ENCODE results near the gene KCNT1.

Gene KCNT1

DNA sequence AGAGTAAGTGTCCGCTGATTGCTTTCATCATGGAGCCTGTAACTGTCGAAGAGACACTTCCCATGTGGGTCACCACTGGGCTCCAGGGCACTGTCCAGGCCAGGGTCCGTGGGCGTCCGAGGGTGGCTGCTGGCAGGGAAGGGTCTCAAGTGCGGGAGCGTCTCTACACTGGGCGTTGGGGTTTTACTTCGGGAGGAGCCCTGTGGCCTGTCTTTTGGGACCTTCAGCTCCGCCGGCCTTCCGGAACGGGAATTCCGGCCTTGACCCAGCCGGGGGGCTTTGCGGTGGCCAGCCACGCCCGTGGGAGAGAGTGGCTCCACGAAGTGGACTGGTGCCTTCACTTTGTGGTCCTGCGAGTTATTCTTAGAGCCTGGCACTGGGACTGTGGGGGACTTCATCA is 119.1 kb downstream of the KCNT1 start:
- DNase-seq (ENCODE audit: low spot score) = no peak

- DNase-seq (ENCODE audit: low spot score) = no peak
These were observed 119.9 kb downstream of the KCNT1 start for GRCh38 chr9:135821733-135822373.

- DNase-seq (ENCODE audit: low spot score) = no peak
These were observed 120.4 kb downstream of the KCNT1 start for GRCh38 chr9:135822374-135822755.

DNA sequence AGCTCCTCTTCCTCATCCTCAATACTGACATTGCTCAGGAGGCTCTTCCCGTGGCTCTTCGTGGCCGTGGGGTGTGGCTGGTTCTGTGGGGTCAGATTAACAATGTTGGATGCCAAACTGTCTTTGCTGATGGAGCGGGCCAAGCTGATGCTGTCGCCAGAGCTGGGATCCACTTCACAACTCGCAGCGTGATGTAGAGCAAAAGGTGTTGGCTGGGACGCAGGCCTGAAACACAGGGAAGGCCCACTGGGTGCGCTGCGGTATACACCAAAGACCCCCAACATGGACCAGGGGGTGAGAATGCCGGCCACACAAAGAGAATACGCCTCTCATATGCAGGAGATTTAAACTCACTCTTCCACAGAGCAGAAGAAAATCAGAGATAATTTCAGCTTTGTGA is 121.1 kb downstream of the KCNT1 start:
- DNase-seq (ENCODE audit: low spot score) = no peak

- no peak for DNase-seq (ENCODE audit: low spot score)
These were observed 123.6 kb downstream of the KCNT1 start for GRCh38 chr9:135825435-135826187.

- DNase-seq (ENCODE audit: low spot score) = no peak
These were observed 124.2 kb downstream of the KCNT1 start for GRCh38 chr9:135826188-135826545.

DNA sequence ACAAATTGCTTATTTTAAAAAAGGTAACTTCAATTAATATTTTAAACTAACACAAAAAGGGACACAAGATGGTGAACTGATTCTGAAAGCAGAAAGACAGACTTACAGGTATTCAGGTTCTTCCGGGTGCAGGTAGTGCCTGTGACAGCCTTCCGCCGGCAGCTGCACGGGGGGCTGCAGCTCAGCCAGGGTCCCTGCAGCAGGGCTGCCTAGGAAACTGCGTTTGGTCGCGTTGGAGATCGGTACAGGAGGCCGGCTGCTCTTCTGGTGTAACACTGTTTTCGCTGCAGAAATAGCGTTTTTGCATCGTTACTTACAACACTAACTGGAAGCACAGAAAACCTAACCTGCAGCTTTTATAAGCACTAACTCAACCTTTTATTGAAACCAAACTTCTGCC is 125.3 kb downstream of the KCNT1 start:
- DNase-seq (ENCODE audit: low spot score) = no peak

DNA sequence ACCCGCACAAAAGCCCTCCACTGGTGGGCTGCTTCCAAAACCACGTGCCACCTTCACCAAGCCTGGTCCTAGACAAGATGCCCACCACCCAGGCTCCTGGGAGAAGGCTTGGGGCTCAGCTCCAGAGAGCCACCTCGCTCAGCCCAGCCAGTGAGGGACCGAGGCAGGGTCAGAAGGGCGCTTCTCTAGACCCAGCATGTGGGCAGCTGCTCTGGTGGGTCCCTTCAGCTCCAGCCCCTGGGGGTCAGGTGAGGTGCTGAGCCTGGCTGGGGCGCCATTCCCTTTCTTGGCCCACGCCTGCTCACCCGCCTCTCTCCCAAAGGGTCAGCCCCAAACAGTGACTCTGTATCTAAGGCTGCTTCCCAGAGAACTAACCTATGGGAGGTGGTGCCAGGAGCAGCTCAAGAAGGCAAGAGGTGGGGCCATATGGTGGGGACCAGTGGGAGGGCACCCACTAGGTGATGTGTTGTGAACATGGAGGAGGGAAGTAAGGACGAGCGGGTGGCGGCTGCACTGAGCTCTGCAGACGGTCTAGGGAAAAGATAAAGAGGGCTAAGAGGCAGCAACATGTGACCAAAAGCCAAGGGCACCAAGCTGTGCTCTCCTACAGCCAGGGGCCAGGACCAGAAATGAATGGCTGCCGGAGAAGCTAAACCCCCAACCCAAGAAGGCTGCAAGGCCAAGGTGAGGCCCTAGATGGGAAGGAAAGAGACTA is 126.0 kb downstream of the KCNT1 start:
- DNase-seq (ENCODE audit: low spot score) = no peak

DNA sequence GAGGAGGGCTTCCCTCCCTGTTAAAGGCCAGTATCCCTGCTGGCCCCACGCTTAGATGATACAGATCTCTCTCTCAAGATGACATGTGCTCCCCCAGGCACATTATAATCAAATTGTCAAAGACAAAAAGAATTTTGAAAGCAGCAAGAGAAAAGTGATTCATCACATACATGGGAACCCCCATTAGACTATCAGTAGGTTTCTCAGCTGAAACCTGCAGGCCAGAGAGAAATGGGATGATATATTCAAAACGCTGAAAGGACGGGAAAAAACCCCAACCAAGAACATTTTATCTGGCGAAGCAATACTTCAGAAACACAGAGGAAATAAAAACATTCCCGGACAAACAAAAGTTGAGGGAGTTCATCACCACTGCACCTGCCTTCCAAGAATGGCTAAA is 126.7 kb downstream of the KCNT1 start:
- no peak for DNase-seq (ENCODE audit: low spot score)

- no peak for DNase-seq (ENCODE audit: low spot score)
These were observed 128.5 kb downstream of the KCNT1 start for GRCh38 chr9:135830496-135830895.

DNA sequence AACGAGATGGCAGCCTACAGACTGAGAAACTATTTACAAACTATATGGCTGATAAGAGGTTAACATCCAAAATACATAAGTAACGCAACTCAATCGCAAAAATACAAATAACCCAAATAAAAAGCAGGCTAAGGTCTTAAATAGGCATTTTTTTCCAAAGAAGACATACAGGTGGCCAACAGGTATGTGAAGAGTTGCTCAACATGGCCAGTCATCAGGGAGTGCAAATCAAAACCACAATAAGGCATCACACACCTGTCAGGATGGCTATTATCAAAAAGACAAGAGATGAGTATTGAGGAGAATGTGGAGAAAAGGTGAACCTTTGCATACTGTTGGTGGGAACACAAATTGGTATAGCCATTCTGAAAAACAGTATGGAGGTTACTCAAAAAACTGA is 131.9 kb downstream of the KCNT1 start:
- no peak for DNase-seq (ENCODE audit: low spot score)

- no peak for DNase-seq (ENCODE audit: low spot score)
These were observed 133.1 kb downstream of the KCNT1 start for GRCh38 chr9:135835131-135835530.

DNA sequence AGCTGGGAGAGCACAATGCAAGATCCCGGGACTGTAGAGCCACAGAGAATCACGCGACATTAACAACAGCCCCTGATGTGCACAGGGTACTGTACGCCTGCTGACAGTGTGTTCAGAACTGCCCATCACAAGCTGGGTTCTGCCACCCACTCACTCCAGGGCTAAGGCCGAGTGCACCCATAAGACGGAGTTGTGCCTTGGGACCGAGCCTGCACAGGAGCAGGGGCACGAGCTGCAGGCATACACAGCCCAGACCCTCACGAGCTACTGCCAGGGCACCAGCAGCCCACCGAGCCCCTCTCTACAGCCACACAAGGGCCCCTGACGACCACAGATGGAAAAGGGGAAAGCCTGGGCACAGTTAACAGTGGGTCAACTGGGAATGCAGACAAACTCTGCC is 137.5 kb downstream of the KCNT1 start:
- no peak for DNase-seq (ENCODE audit: low spot score)

GRCh38 chr9:135840107-135840506 is 138.1 kb downstream of the KCNT1 start:
- no peak for DNase-seq (ENCODE audit: low spot score)

DNA sequence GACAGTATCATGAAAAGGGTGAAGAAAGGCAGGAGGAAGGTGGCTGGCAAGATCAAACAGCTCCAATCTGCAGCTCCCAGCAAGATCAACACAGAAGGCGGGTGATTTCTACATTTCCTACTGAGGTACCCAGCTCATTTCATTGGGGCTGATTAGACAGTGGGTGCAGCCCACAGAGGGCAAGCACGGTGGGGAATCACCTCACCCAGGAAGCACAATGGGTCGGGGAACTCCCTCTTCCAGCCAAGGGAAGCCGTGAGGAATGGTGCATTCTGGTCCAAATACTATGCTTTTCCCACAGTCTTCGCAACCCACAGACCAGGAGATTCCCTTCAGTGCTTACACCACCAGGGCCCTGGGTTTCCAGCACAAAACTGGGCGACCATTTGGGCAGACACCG is 138.6 kb downstream of the KCNT1 start:
- no peak for DNase-seq (ENCODE audit: low spot score)
